ENCODE measurements around the gene C15orf61. TPM values are rescaled to one million over a fixed set of nuclear protein-coding genes. Genes with fewer than 3 reads are reported as not detected.

Gene C15orf61
- total RNA-seq, 4 donors from 2014 or later: 10.2 to 25.9 (median 15.8) TPM

DNA sequence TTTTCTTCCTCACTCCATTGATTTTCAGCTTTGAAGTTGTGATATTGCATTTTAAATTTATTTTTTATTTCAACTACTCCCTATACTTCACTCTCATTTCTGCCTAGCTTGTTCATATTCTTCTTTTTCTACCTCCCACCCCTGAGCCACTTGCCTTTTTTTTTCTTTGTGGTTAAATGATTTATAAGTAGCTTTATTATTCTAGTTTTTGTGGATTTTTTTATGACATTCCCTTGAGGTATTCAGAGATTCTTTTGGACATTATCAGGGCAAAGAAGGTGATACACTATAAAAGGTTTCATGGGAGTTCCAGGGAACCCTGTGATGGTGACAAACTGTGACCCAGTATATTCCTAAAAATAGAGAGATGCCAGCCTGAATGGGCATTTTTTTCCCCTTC is 3.3 kb downstream of the C15orf61 start:
- H3K4me1 ChIP-seq: peaks cover 52 to 71% of the 10 kb centered on the region in 2 donors
- no peak for TF ChIP-seq POLR2A (IDR thresholded peaks at IDR 0.05)
- H3K36me3 ChIP-seq: peaks cover 0 to 8% of the 10 kb centered on the region in 2 donors
- DNase-seq (no peak), ATAC-seq (no peak)
- peak overlapping the region; percentile 99 to 100 (median 99) for H3K27ac ChIP-seq
- H3K4me3 ChIP-seq: no peak overlapping the region
- intact Hi-C loops (cut with DNase I; ENCODE audit: low total_unique reads): loop anchor here (5.0 kb wide), 1 partner anchor 457 kb away; the partner anchor contains the start of gene SMAD3
- no peaks in the 10 kb centered on the region for H3K9me3 ChIP-seq
- no peaks in the 10 kb centered on the region for H3K27me3 ChIP-seq
- in situ Hi-C loops (cut with MboI; ENCODE audit: low sequenced_read_pairs in 4 of 4): loop anchor here in 1 of 4 donors (5.0 kb wide), 1 partner anchor 313 kb away; no protein-coding TSS in a partner anchor

- intact Hi-C loops (cut with DNase I; ENCODE audit: low total_unique reads): no loop called here
- Histone ChIP-seq H3K4me1 (peaks cover 40 to 55% of the 10 kb centered on the region in 2 donors), H3K36me3 (peaks cover 0 to 8% of the 10 kb centered on the region in 2 donors), H3K27ac (peak overlapping the region; percentile 36 to 99 (median 84)), H3K9me3 (no peaks in the 10 kb centered on the region), H3K4me3 (no peak overlapping the region), H3K27me3 (no peaks in the 10 kb centered on the region)
- DNase-seq: no peak
- in situ Hi-C loops (cut with MboI; ENCODE audit: low sequenced_read_pairs in 4 of 4): loop anchor here in 1 of 4 donors (25.0 kb wide), 1 partner anchor 309 kb away; the partner anchor contains the start of genes RNU6-1 and SKOR1
- TF ChIP-seq POLR2A (IDR thresholded peaks at IDR 0.05): no peak
- TF ChIP-seq, protein P1, sequence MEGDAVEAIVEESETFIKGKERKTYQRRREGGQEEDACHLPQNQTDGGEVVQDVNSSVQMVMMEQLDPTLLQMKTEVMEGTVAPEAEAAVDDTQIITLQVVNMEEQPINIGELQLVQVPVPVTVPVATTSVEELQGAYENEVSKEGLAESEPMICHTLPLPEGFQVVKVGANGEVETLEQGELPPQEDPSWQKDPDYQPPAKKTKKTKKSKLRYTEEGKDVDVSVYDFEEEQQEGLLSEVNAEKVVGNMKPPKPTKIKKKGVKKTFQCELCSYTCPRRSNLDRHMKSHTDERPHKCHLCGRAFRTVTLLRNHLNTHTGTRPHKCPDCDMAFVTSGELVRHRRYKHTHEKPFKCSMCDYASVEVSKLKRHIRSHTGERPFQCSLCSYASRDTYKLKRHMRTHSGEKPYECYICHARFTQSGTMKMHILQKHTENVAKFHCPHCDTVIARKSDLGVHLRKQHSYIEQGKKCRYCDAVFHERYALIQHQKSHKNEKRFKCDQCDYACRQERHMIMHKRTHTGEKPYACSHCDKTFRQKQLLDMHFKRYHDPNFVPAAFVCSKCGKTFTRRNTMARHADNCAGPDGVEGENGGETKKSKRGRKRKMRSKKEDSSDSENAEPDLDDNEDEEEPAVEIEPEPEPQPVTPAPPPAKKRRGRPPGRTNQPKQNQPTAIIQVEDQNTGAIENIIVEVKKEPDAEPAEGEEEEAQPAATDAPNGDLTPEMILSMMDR (IDR thresholded peaks at IDR 0.05 in 4 of 5, conservative IDR thresholded peaks at IDR 0.05 in 1 of 5): no peak
- peak; percentile 82 to 90 for ATAC-seq
Observed at GRCh38 chr15:67528513-67528912, 7.6 kb downstream of the C15orf61 start.

DNA sequence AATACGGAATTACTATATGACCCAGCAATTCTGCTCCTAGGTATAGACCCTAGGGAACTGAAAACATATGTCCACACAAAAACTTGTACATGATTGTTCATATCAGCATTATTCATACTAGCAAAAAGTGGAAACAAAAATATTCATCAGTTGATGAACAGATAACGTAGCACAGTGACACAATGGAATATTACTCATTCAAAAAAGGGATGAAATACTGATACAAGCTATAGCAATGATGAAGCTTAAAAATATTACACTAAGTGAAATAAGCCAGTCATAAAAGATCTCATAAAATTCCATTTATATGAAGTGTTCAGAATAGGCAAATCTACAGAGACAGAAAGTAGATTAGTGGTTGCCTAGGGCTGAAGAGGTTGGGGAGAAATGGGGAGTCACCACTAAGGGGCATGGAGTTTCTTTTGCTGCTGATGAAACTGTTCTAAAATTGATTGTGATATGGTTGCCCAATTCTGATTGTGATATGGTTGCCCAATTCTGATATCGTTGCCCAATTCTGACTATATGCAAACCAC is 10.5 kb downstream of the C15orf61 start:
- TF ChIP-seq, protein P1 (IDR thresholded peaks at IDR 0.05 in 4 of 5, conservative IDR thresholded peaks at IDR 0.05 in 1 of 5): no peak
- DNase-seq (no peak), ATAC-seq (no peak)
- in situ Hi-C loops (cut with MboI; ENCODE audit: low sequenced_read_pairs in 4 of 4) (loop anchor here in 1 of 4 donors (25.0 kb wide), 1 partner anchor 306 kb away; the partner anchor contains the start of genes RNU6-1 and SKOR1), intact Hi-C loops (cut with DNase I; ENCODE audit: low total_unique reads) (no loop called here)
- Histone ChIP-seq H3K27ac (no peak overlapping the region), H3K9me3 (no peaks in the 10 kb centered on the region), H3K27me3 (no peaks in the 10 kb centered on the region), H3K4me1 (peaks cover 23 to 35% of the 10 kb centered on the region in 2 donors), H3K4me3 (no peak overlapping the region), H3K36me3 (peaks cover 0 to 8% of the 10 kb centered on the region in 2 donors)

- in situ Hi-C loops (cut with MboI; ENCODE audit: low sequenced_read_pairs in 4 of 4): loop anchor here in 1 of 4 donors (25.0 kb wide), 1 partner anchor 303 kb away; the partner anchor contains the start of genes RNU6-1 and SKOR1
- H3K9me3 ChIP-seq: no peaks in the 10 kb centered on the region
- no peaks in the 10 kb centered on the region for H3K27me3 ChIP-seq
- no peaks in the 10 kb centered on the region for H3K36me3 ChIP-seq
- H3K4me3 ChIP-seq: no peak overlapping the region
- TF ChIP-seq, protein P1 (IDR thresholded peaks at IDR 0.05 in 4 of 5, conservative IDR thresholded peaks at IDR 0.05 in 1 of 5): no peak
- no peak for TF ChIP-seq POLR2A (IDR thresholded peaks at IDR 0.05)
- peak overlapping the region in 1 of 4 donors; percentile 28 for H3K27ac ChIP-seq
- DNase-seq: no peak
- intact Hi-C loops (cut with DNase I; ENCODE audit: low total_unique reads): no loop called here
- ATAC-seq: peak; percentile 84 to 96
- peaks cover 3 to 11% of the 10 kb centered on the region in 2 donors for H3K4me1 ChIP-seq
Observed at GRCh38 chr15:67533873-67534272, 12.9 kb downstream of the C15orf61 start.

- Histone ChIP-seq H3K36me3 (no peaks in the 10 kb centered on the region), H3K9me3 (no peaks in the 10 kb centered on the region), H3K27ac (peak overlapping the region in 1 of 4 donors; percentile 28), H3K27me3 (no peaks in the 10 kb centered on the region), H3K4me1 (peaks cover 0 to 6% of the 10 kb centered on the region in 2 donors), H3K4me3 (no peak overlapping the region)
- no peak for DNase-seq
- in situ Hi-C loops (cut with MboI; ENCODE audit: low sequenced_read_pairs in 4 of 4) (loop anchor here in 1 of 4 donors (25.0 kb wide), 1 partner anchor 303 kb away; the partner anchor contains the start of genes RNU6-1 and SKOR1), intact Hi-C loops (cut with DNase I; ENCODE audit: low total_unique reads) (no loop called here)
- ATAC-seq: no peak
- TF ChIP-seq, protein P1 (IDR thresholded peaks at IDR 0.05 in 4 of 5, conservative IDR thresholded peaks at IDR 0.05 in 1 of 5): no peak
- no peak for TF ChIP-seq POLR2A (IDR thresholded peaks at IDR 0.05)
Observed at GRCh38 chr15:67534360-67534759, 13.4 kb downstream of the C15orf61 start.
